Fibroblast of upper back skin (primary cell): ENCODE results near the gene DDX42.
A peak's percentile ranks its signal among the peaks of the same experiment; 100 is the strongest.
"Not testable (repeated sequence)": the region's sequence is repeated elsewhere in the genome, so short reads cannot be mapped to it uniquely, and the experiment has no call there.

Experiments
- DNase-seq: peaks from one replicate; pipeline ENCODE4 v3.0.0-alpha.2; 2013

DDX42 gene

GRCh38 chr17:63842540-63843386, 68.8 kb downstream of the DDX42 start, which contains the start of gene SMARCD2:
TSS of gene SMARCD2 (minus strand) at chr17:63842685. CDS start at chr17:63842674, 11 bp downstream.
- peak; percentile 99 for DNase-seq

- DNase-seq: peak; percentile 61
Measured at GRCh38 chr17:63843387-63843888, 69.5 kb downstream of the DDX42 start.

- no peak for DNase-seq
Measured at GRCh38 chr17:63843910-63844677, 70.1 kb downstream of the DDX42 start.

- DNase-seq: no peak
Measured at GRCh38 chr17:63845509-63845908, 71.5 kb downstream of the DDX42 start.

- DNase-seq: no peak
Measured at GRCh38 chr17:63847525-63848249, 73.7 kb downstream of the DDX42 start.

GRCh38 chr17:63848834-63849689, 75.1 kb downstream of the DDX42 start:
- peak; percentile 90 for DNase-seq

- DNase-seq: no peak
Measured at GRCh38 chr17:63850401-63850800, 76.4 kb downstream of the DDX42 start.

GRCh38 chr17:63853260-63853659, 79.3 kb downstream of the DDX42 start:
- no peak for DNase-seq

GRCh38 chr17:63854709-63855108, 80.7 kb downstream of the DDX42 start:
- no peak for DNase-seq

GRCh38 chr17:63855185-63855584, 81.2 kb downstream of the DDX42 start:
- no peak for DNase-seq

GRCh38 chr17:63856425-63856824, 82.5 kb downstream of the DDX42 start:
- not testable (repeated sequence) for DNase-seq

GRCh38 chr17:63859257-63859656, 85.3 kb downstream of the DDX42 start:
- DNase-seq: no peak

- DNase-seq: not testable (repeated sequence)
Measured at GRCh38 chr17:63866625-63867024, 92.7 kb downstream of the DDX42 start.
